Calu3 (cell line): ENCODE measurements around the gene CDC34. TPM values are rescaled to one million over a fixed set of nuclear protein-coding genes. Genes with fewer than 3 reads are reported as not detected.
A peak's percentile ranks its signal among the peaks of the same experiment; 100 is the strongest.

Experiments used
- BruUV-seq: library from RNA; stranded (reverse); fragments of 400-500 nt; replicated peaks from 2 replicates; lab custom pipeline; 2021; lab: Mats Ljungman, UMichigan
- CTCF ChIA-PET: fragments of 300-600 bp; sonication (Branson Sonifier 250); formaldehyde crosslinking; loops from one replicate; lab custom pipeline; 2022; ENCODE audit warnings: antibody characterized with exemption; lab: Charles Lee
- DNase-seq: peaks from one replicate; pipeline ENCODE4 v3.0.0; 2022
- H3K27ac Mint-ChIP-seq: one replicate; pipeline ENCODE4 v1.8.0; 2022; ENCODE audit warnings: mixed read lengths; ENCODE audit not compliant: unreplicated experiment
- H3K27me3 Mint-ChIP-seq: one replicate; pipeline ENCODE4 v1.8.0; 2022; ENCODE audit warnings: mixed read lengths; ENCODE audit not compliant: unreplicated experiment
- H3K36me3 Mint-ChIP-seq: one replicate; pipeline ENCODE4 v1.8.0; 2022; ENCODE audit warnings: mild to moderate bottlenecking, moderate library complexity, mixed read lengths; ENCODE audit not compliant: insufficient read depth, unreplicated experiment
- H3K4me1 Mint-ChIP-seq: one replicate; pipeline ENCODE4 v1.8.0; 2022; ENCODE audit warnings: mild to moderate bottlenecking, low read depth, mixed read lengths; ENCODE audit not compliant: unreplicated experiment
- H3K4me3 Mint-ChIP-seq: one replicate; pipeline ENCODE4 v1.8.0; 2022; ENCODE audit warnings: mild to moderate bottlenecking, low read depth, moderate library complexity, mixed read lengths; ENCODE audit not compliant: unreplicated experiment
- H3K9me3 Mint-ChIP-seq: one replicate; pipeline ENCODE4 v1.8.0; 2022; ENCODE audit warnings: low read depth, mixed read lengths; ENCODE audit not compliant: unreplicated experiment
- CTCF ChIP-seq: fragments of 200-600 bp; IDR thresholded peaks from one replicate; pipeline ENCODE4 v1.8.0; 2022; ENCODE audit warnings: antibody characterized with exemption; ENCODE audit not compliant: unreplicated experiment
- intact Hi-C: fragments of 100-400 bp; cut with micrococcal nuclease; formaldehyde crosslinking; loops from one replicate; pipeline ENCODE4 v1.10.0; 2022; ENCODE audit not compliant: unreplicated experiment
- total RNA-seq: library from RNA; stranded (reverse); gene quantifications from 2 replicates; pipeline ENCODE4 v1.2.3, GENCODE V29; 2022

The CDC34 gene
- total RNA-seq, 1 experiment from 2014 or later = 50.6 TPM

- Mint-ChIP-seq H3K27ac (no peak overlapping the region), H3K9me3 (no peaks in the 10 kb centered on the region), H3K4me3 (peak overlapping the region; percentile 96), H3K36me3 (peaks cover 36% of the 10 kb centered on the region), H3K4me1 (peaks cover 16% of the 10 kb centered on the region), H3K27me3 (no peaks in the 10 kb centered on the region)
- CTCF ChIA-PET = interaction anchor here (0.5 to 0.6 kb wide), 2 partner anchors 20 to 36 kb away, joined by 3 to 4 read pairs; no protein-coding TSS in a partner anchor
- TF ChIP-seq CTCF = no peak
- DNase-seq = no peak
- intact Hi-C loops = no loop called here
- BruUV-seq = no TSS peak
Measured at GRCh38 chr19:575527-576506, 44.3 kb downstream of the CDC34 start.

- no peak for TF ChIP-seq CTCF
- Mint-ChIP-seq H3K4me1 (peaks cover 8% of the 10 kb centered on the region), H3K27ac (no peak overlapping the region), H3K4me3 (no peak overlapping the region), H3K36me3 (peaks cover 27% of the 10 kb centered on the region), H3K9me3 (no peaks in the 10 kb centered on the region), H3K27me3 (no peaks in the 10 kb centered on the region)
- CTCF ChIA-PET = interaction anchor here (0.5 kb wide), 1 partner anchor 37 kb away, joined by 3 read pairs; no protein-coding TSS in a partner anchor
- DNase-seq = no peak
- intact Hi-C loops = no loop called here
- BruUV-seq = no TSS peak
Measured at GRCh38 chr19:576768-577438, 45.3 kb downstream of the CDC34 start.

- BruUV-seq = no TSS peak
- no peak for TF ChIP-seq CTCF
- CTCF ChIA-PET = no interaction called here
- Mint-ChIP-seq H3K36me3 (peaks cover 19% of the 10 kb centered on the region), H3K4me1 (peaks cover 8% of the 10 kb centered on the region), H3K9me3 (no peaks in the 10 kb centered on the region), H3K4me3 (no peak overlapping the region), H3K27me3 (no peaks in the 10 kb centered on the region), H3K27ac (no peak overlapping the region)
- intact Hi-C loops = no loop called here
- no peak for DNase-seq
Measured at GRCh38 chr19:577439-578392, 46.2 kb downstream of the CDC34 start.
